Measurements from ENCODE around the gene RBMXL3. TPM values are rescaled to one million over a fixed set of nuclear protein-coding genes. Genes with fewer than 3 reads are reported as not detected.

RBMXL3 gene
- total and polyA plus RNA-seq, 9 donors: not detected

GRCh38 chrX:115174548-115174947 is 14.7 kb upstream of the RBMXL3 start:
- Histone ChIP-seq H3K27ac (no peak overlapping the region), H3K4me1 (ENCODE audit: insufficient read depth) (no peaks in the 10 kb centered on the region), H3K4me3 (no peak overlapping the region), H3K36me3 (no peaks in the 10 kb centered on the region), H3K27me3 (no peaks in the 10 kb centered on the region), H3K9me3 (no peaks in the 10 kb centered on the region)
- 73 to 85% (median 82%) methylated on average over 3 of the region's 3 CpGs for WGBS, 3 donors
- no peak for TF ChIP-seq POLR2A (IDR thresholded peaks at IDR 0.05)
- no peak for TF ChIP-seq EP300 (IDR thresholded peaks at IDR 0.05)
- TF ChIP-seq, protein P1, sequence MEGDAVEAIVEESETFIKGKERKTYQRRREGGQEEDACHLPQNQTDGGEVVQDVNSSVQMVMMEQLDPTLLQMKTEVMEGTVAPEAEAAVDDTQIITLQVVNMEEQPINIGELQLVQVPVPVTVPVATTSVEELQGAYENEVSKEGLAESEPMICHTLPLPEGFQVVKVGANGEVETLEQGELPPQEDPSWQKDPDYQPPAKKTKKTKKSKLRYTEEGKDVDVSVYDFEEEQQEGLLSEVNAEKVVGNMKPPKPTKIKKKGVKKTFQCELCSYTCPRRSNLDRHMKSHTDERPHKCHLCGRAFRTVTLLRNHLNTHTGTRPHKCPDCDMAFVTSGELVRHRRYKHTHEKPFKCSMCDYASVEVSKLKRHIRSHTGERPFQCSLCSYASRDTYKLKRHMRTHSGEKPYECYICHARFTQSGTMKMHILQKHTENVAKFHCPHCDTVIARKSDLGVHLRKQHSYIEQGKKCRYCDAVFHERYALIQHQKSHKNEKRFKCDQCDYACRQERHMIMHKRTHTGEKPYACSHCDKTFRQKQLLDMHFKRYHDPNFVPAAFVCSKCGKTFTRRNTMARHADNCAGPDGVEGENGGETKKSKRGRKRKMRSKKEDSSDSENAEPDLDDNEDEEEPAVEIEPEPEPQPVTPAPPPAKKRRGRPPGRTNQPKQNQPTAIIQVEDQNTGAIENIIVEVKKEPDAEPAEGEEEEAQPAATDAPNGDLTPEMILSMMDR (IDR thresholded peaks at IDR 0.05): no peak
- intact Hi-C loops (cut with DNase I): no loop called here
- no peak for DNase-seq

- no peak overlapping the region for H3K27ac ChIP-seq
- no peaks in the 10 kb centered on the region for H3K4me1 ChIP-seq (ENCODE audit: insufficient read depth)
- H3K36me3 ChIP-seq: no peaks in the 10 kb centered on the region
- intact Hi-C loops (cut with DNase I): no loop called here
- TF ChIP-seq POLR2A (IDR thresholded peaks at IDR 0.05): no peak
- TF ChIP-seq, protein P1 (IDR thresholded peaks at IDR 0.05): no peak
- no peak for TF ChIP-seq EP300 (IDR thresholded peaks at IDR 0.05)
- no peaks in the 10 kb centered on the region for H3K9me3 ChIP-seq
- no peaks in the 10 kb centered on the region for H3K27me3 ChIP-seq
- H3K4me3 ChIP-seq: no peak overlapping the region
- no peak for DNase-seq
- 78 to 82% (median 80%) methylated on average over 4 of the region's 4 CpGs for WGBS, 3 donors
Observed at GRCh38 chrX:115177932-115178331, 11.3 kb upstream of the RBMXL3 start.

- Histone ChIP-seq H3K36me3 (no peaks in the 10 kb centered on the region), H3K4me3 (no peak overlapping the region), H3K9me3 (no peaks in the 10 kb centered on the region), H3K4me1 (ENCODE audit: insufficient read depth) (no peaks in the 10 kb centered on the region), H3K27me3 (no peaks in the 10 kb centered on the region), H3K27ac (no peak overlapping the region)
- intact Hi-C loops (cut with DNase I): no loop called here
- no peak for DNase-seq
- TF ChIP-seq, protein P1 (IDR thresholded peaks at IDR 0.05): no peak
- TF ChIP-seq EP300 (IDR thresholded peaks at IDR 0.05): no peak
- TF ChIP-seq POLR2A (IDR thresholded peaks at IDR 0.05): no peak
- 47 to 56% (median 48%) methylated on average over 1 of the region's 1 CpG for WGBS, 3 donors
Observed at GRCh38 chrX:115178473-115178872, 10.7 kb upstream of the RBMXL3 start.

DNA sequence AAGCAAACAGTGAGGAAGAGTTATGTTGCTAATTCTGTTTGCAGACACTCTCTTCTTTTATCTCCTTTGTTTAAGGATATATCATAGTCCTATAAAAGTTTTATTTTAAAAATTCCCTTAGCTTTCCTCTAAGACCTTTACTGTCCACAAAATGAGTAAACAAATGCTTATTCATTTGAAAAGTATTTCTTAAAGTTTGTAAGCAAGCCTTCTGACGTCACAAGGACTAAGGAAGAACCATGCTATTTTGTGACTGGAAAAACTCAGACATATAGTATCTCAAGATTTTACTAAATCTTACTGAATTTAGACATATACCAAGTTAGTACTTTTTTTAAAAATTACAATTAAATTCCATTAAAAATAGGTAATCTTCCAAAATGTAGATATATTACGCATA is 5.2 kb upstream of the RBMXL3 start:
- intact Hi-C loops (cut with DNase I): no loop called here
- Histone ChIP-seq H3K4me1 (ENCODE audit: insufficient read depth) (no peaks in the 10 kb centered on the region), H3K4me3 (no peak overlapping the region), H3K36me3 (no peaks in the 10 kb centered on the region), H3K9me3 (no peaks in the 10 kb centered on the region), H3K27ac (no peak overlapping the region), H3K27me3 (no peaks in the 10 kb centered on the region)
- TF ChIP-seq EP300 (IDR thresholded peaks at IDR 0.05) (no peak), POLR2A (IDR thresholded peaks at IDR 0.05) (no peak)
- TF ChIP-seq, protein P1 (IDR thresholded peaks at IDR 0.05): no peak
- no peak for DNase-seq
- 56 to 64% (median 62%) methylated on average over 2 of the region's 2 CpGs for WGBS, 3 donors

All from ovary (tissue), 9 donors.